GM12878 (cell line): ENCODE results near the gene TESK2. TPM values are rescaled to one million over a fixed set of nuclear protein-coding genes. Genes with fewer than 3 reads are reported as not detected.
A peak's percentile ranks its signal among the peaks of the same experiment; 100 is the strongest.

Experiments used
- CREM ChIP-seq: IDR thresholded peaks from 2 replicates; pipeline ENCODE4 v1.6.1; 2014; ENCODE audit warnings: antibody characterized with exemption, low read depth
- FOXM1 ChIP-seq: IDR thresholded peaks from 2 replicates; pipeline ENCODE4 v1.6.1; 2012; ENCODE audit warnings: low read depth, mild to moderate bottlenecking, inconsistent platforms, low read length, moderate library complexity
- IRF4 ChIP-seq: IDR thresholded peaks from 2 replicates; pipeline ENCODE4 v1.6.1; 2011; ENCODE audit warnings: low read depth, low read length
- NFIC ChIP-seq: IDR thresholded peaks from 2 replicates; pipeline ENCODE4 v1.6.1; 2012; ENCODE audit warnings: low read depth, mild to moderate bottlenecking, inconsistent platforms, low read length, moderate library complexity
- NFYB ChIP-seq: IDR thresholded peaks from 2 replicates; pipeline ENCODE4 v1.6.1; 2011; ENCODE audit warnings: low read depth, mild to moderate bottlenecking, low read length, improper control_type of control experiment, moderate library complexity; ENCODE audit not compliant: insufficient read depth
- PAX8 ChIP-seq: fragments of 450-650 bp; IDR thresholded peaks from 2 replicates; pipeline ENCODE4 v1.6.1; 2017; ENCODE audit warnings: mild to moderate bottlenecking, moderate library complexity
- POLR2AphosphoS5 ChIP-seq: IDR thresholded peaks from 2 replicates; pipeline ENCODE4 v1.6.1; 2011; ENCODE audit warnings: mild to moderate bottlenecking, low read length, inconsistent platforms
- RCOR1 ChIP-seq: conservative IDR thresholded peaks from 2 replicates; pipeline ENCODE4 v1.6.1; 2012; ENCODE audit warnings: low read depth, low read length, improper control_type of control experiment
- SIN3A ChIP-seq: IDR thresholded peaks from 2 replicates; pipeline ENCODE4 v1.6.1; 2012; ENCODE audit warnings: low read depth, low read length, improper control_type of control experiment
- SP1 ChIP-seq: IDR thresholded peaks from one replicate; pipeline ENCODE4 v1.6.1; 2011; ENCODE audit warnings: low read depth, low read length
- SRF ChIP-seq, 2 experiments: IDR thresholded peaks; 2 replicates each; pipeline ENCODE4 v1.6.1; 2011; ENCODE audit warnings: low read depth in 2 of 2, low read length in 2 of 2, mild to moderate bottlenecking in 1 of 2, moderate library complexity in 1 of 2
- SUPT20H ChIP-seq: IDR thresholded peaks from 2 replicates; pipeline ENCODE4 v1.6.1; 2011; ENCODE audit warnings: low read depth, mild to moderate bottlenecking, low read length, moderate library complexity, borderline replicate concordance; ENCODE audit not compliant: control insufficient read depth
- TCF3 ChIP-seq: IDR thresholded peaks from 2 replicates; pipeline ENCODE4 v1.6.1; 2012; ENCODE audit warnings: low read depth, mild to moderate bottlenecking, low read length, borderline replicate concordance; ENCODE audit not compliant: insufficient read depth
- TCF7 ChIP-seq: IDR thresholded peaks from 2 replicates; pipeline ENCODE4 v1.6.1; 2014; ENCODE audit warnings: antibody characterized with exemption, borderline replicate concordance
- ZBED1 ChIP-seq: IDR thresholded peaks from 2 replicates; pipeline ENCODE4 v1.6.1; 2016; ENCODE audit warnings: borderline replicate concordance
- polyA plus RNA-seq, 11 experiments: library from polyadenylated mRNA; depleted of rRNA in 4 of 11; unstranded in 6 of 11; stranded (reverse) in 5 of 11; fragments of >200 nt; fragmentation: Nextera tagmentation in 4 of 11; fragmentation: Illumina TruSeq in 1 of 11; extraction: Ambion mirVana in 4 of 11; extraction: Trizol in 1 of 11; gene quantifications; 1 replicate in 1 of 11; 2 replicates in 10 of 11; pipeline versions ENCODE4 v1.2.1 to v1.2.3, GENCODE V29; 2011 to 2016; ENCODE audit warnings: inconsistent platforms in 2 of 11, missing spikeins in 2 of 11, low read depth in 1 of 11
- total RNA-seq, 4 experiments: library from RNA; depleted of rRNA in 3 of 4; stranded (reverse); fragments of >200 nt in 3 of 4; fragmentation: Illumina TruSeq in 1 of 4; extraction: Trizol in 1 of 4; gene quantifications; 2 replicates each; pipeline versions ENCODE4 v1.2.1 to v1.2.3, GENCODE V29; 2013 to 2021
- TF ChIP-seq, protein P1 (sequence below): IDR thresholded peaks from 2 replicates; pipeline ENCODE4 v1.6.1; 2012; ENCODE audit warnings: mild to moderate bottlenecking, low read depth, low read length
- TF ChIP-seq, protein P2 (sequence below): IDR thresholded peaks from 2 replicates; pipeline ENCODE4 v1.6.1; 2011; ENCODE audit warnings: low read depth, mild to moderate bottlenecking, low read length, moderate library complexity, borderline replicate concordance; ENCODE audit errors: extremely low read depth
- TF ChIP-seq, protein P3 (sequence below): fragments of 450-650 bp; IDR thresholded peaks from 2 replicates; pipeline ENCODE4 v1.6.1; 2016; ENCODE audit warnings: mild to moderate bottlenecking
- TF ChIP-seq, protein P4 (sequence below): fragments of 450-650 bp; IDR thresholded peaks from 2 replicates; pipeline ENCODE4 v1.6.1; 2018; ENCODE audit warnings: borderline replicate concordance, mild to moderate bottlenecking; ENCODE audit not compliant: partially characterized antibody
- TF ChIP-seq, protein P5 (sequence below): fragments of 450-650 bp; IDR thresholded peaks from 2 replicates; pipeline ENCODE4 v1.6.1; 2016; ENCODE audit warnings: mild to moderate bottlenecking

TESK2 gene
- total and polyA plus RNA-seq, 10 of the 15 experiments (the other 5 are each of a cell fraction or from before 2014, with no cell fraction given): 2.2 to 10.0 (median 5.7) TPM

DNA sequence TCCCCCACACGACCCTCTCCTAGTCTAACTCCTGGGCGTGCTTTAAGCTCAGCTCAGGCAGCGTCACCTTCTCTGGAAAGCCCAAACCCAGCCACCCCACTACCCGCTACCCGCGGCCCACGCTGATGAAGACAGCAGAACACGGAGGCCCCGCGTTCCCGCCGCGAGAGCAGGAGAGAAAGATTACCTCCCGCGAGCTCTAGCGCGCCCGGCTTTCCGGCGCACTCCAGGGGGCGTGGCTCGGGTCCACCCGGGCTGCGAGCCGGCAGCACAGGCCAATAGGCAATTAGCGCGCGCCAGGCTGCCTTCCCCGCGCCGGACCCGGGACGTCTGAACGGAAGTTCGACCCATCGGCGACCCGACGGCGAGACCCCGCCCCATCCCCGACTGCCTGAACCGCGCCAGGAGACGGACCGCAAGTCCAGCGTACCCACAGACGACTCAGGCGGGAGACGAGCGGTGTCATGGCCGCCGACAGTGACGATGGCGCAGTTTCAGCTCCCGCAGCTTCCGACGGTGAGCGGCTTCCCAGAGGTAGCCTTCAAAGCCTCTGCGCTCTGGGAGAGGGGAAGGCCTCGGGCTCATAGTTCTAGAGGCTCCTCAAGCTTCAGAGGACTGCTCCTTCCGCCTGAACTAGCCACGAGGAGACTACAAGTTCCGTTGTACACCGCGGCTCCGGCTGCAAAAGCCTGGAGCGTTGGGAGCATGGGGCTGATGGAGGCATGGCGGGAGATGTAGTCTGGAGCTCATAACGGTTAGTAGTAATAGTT, 151.0 kb downstream of the TESK2 start, which contains the start of the genes MUTYH and TOE1 (continued):
- TF ChIP-seq NFYB (peak; percentile 25; the same call in 1 of the 2 replicates), ZBED1 (peak; percentile 56), CREM (peak; percentile 77; the same call in 1 of the 2 replicates), TCF7 (no peak), SP1 (peak; percentile 13), FOXM1 (no peak), TCF3 (peak; percentile 56; the same call in 1 of the 2 replicates), IRF4 (0 out of 2 replicates have a peak, but pooled peaks have one; percentile 27), SIN3A (peak; percentile 47; the same call in 1 of the 2 replicates), SRF (IDR thresholded peaks at IDR 0.05; ENCODE audit: low read depth in 2 of 2, low read length in 2 of 2) (peak; percentile 64 to 74; a peak in 1 of 4 replicates), NFIC (no peak), SUPT20H (no peak), PAX8 (no peak), RCOR1 (peak; percentile 88; the same call in 1 of the 2 replicates), POLR2AphosphoS5 (peak; percentile 80; the same call in 1 of the 2 replicates)
- TF ChIP-seq, protein P1, sequence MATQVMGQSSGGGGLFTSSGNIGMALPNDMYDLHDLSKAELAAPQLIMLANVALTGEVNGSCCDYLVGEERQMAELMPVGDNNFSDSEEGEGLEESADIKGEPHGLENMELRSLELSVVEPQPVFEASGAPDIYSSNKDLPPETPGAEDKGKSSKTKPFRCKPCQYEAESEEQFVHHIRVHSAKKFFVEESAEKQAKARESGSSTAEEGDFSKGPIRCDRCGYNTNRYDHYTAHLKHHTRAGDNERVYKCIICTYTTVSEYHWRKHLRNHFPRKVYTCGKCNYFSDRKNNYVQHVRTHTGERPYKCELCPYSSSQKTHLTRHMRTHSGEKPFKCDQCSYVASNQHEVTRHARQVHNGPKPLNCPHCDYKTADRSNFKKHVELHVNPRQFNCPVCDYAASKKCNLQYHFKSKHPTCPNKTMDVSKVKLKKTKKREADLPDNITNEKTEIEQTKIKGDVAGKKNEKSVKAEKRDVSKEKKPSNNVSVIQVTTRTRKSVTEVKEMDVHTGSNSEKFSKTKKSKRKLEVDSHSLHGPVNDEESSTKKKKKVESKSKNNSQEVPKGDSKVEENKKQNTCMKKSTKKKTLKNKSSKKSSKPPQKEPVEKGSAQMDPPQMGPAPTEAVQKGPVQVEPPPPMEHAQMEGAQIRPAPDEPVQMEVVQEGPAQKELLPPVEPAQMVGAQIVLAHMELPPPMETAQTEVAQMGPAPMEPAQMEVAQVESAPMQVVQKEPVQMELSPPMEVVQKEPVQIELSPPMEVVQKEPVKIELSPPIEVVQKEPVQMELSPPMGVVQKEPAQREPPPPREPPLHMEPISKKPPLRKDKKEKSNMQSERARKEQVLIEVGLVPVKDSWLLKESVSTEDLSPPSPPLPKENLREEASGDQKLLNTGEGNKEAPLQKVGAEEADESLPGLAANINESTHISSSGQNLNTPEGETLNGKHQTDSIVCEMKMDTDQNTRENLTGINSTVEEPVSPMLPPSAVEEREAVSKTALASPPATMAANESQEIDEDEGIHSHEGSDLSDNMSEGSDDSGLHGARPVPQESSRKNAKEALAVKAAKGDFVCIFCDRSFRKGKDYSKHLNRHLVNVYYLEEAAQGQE: 0 out of 2 replicates have a peak, but pooled peaks have one; percentile 8
- TF ChIP-seq, protein P2, sequence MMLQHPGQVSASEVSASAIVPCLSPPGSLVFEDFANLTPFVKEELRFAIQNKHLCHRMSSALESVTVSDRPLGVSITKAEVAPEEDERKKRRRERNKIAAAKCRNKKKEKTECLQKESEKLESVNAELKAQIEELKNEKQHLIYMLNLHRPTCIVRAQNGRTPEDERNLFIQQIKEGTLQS: peak; percentile 18; the same call in 1 of the 2 replicates
- TF ChIP-seq, protein P3, sequence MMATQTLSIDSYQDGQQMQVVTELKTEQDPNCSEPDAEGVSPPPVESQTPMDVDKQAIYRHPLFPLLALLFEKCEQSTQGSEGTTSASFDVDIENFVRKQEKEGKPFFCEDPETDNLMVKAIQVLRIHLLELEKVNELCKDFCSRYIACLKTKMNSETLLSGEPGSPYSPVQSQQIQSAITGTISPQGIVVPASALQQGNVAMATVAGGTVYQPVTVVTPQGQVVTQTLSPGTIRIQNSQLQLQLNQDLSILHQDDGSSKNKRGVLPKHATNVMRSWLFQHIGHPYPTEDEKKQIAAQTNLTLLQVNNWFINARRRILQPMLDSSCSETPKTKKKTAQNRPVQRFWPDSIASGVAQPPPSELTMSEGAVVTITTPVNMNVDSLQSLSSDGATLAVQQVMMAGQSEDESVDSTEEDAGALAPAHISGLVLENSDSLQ: peak; percentile 61
- TF ChIP-seq, protein P4, sequence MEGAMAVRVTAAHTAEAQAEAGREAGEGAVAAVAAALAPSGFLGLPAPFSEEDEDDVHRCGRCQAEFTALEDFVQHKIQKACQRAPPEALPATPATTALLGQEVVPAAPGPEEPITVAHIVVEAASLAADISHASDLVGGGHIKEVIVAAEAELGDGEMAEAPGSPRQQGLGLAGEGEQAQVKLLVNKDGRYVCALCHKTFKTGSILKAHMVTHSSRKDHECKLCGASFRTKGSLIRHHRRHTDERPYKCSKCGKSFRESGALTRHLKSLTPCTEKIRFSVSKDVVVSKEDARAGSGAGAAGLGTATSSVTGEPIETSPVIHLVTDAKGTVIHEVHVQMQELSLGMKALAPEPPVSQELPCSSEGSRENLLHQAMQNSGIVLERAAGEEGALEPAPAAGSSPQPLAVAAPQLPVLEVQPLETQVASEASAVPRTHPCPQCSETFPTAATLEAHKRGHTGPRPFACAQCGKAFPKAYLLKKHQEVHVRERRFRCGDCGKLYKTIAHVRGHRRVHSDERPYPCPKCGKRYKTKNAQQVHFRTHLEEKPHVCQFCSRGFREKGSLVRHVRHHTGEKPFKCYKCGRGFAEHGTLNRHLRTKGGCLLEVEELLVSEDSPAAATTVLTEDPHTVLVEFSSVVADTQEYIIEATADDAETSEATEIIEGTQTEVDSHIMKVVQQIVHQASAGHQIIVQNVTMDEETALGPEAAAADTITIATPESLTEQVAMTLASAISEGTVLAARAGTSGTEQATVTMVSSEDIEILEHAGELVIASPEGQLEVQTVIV: peak; percentile 21
- TF ChIP-seq, protein P5, sequence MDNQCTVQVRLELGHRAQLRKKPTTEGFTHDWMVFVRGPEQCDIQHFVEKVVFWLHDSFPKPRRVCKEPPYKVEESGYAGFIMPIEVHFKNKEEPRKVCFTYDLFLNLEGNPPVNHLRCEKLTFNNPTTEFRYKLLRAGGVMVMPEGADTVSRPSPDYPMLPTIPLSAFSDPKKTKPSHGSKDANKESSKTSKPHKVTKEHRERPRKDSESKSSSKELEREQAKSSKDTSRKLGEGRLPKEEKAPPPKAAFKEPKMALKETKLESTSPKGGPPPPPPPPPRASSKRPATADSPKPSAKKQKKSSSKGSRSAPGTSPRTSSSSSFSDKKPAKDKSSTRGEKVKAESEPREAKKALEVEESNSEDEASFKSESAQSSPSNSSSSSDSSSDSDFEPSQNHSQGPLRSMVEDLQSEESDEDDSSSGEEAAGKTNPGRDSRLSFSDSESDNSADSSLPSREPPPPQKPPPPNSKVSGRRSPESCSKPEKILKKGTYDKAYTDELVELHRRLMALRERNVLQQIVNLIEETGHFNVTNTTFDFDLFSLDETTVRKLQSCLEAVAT: peak; percentile 83; the same call in 1 of the 2 replicates
